IMR-90 (cell line): ENCODE results near the gene SLITRK2. TPM values are rescaled to one million over a fixed set of nuclear protein-coding genes. Genes with fewer than 3 reads are reported as not detected.

Experiments
- ATAC-seq: fragments of 200-7000 bp; cut with Tn5 transposase; 2 replicates; pipeline ENCODE4 v1.9.1; 2020; ENCODE audit warnings: low read depth, mild to moderate bottlenecking, moderate library complexity
- BruUV-seq: library from RNA; stranded (reverse); fragments of 400-500 nt; replicated peaks from 2 replicates; lab custom pipeline; 2021; lab: Mats Ljungman, UMichigan
- CTCF ChIA-PET: fragments of 300-600 bp; formaldehyde crosslinking; extraction: SDS; loops from one replicate; lab custom pipeline; 2021; ENCODE audit warnings: antibody characterized with exemption; lab: Yijun Ruan, JAX
- POLR2A ChIA-PET: fragments of 300-600 bp; sonication (Branson Sonifier 250); formaldehyde crosslinking; loops from one replicate; lab custom pipeline; 2022; ENCODE audit warnings: antibody characterized with exemption; ENCODE audit not compliant: unreplicated experiment; lab: Charles Lee
- DNase-seq: peaks from one replicate; pipeline ENCODE4 v3.0.0; 2013
- H2AFZ ChIP-seq: replicated peaks from 2 replicates; pipeline ENCODE3; 2013; ENCODE audit warnings: low read length, mild to moderate bottlenecking; ENCODE audit not compliant: poor library complexity
- H2AK5ac ChIP-seq: 2 replicates; pipeline ENCODE4 v1.6.1; 2013; ENCODE audit warnings: low read depth, low read length, inconsistent platforms
- H2AK9ac ChIP-seq: replicated peaks from 2 replicates; pipeline ENCODE3; 2013; ENCODE audit warnings: mild to moderate bottlenecking, low read depth, low read length, moderate library complexity; ENCODE audit not compliant: poor library complexity
- H2BK120ac ChIP-seq: 2 replicates; pipeline ENCODE4 v1.6.1; 2013; ENCODE audit warnings: low read depth, low read length, inconsistent platforms
- H2BK15ac ChIP-seq: 3 replicates; pipeline ENCODE4 v1.6.1; 2013; ENCODE audit warnings: low read depth, low read length, inconsistent platforms
- H2BK20ac ChIP-seq: 2 replicates; pipeline ENCODE4 v1.6.1; 2013; ENCODE audit warnings: low read depth, mild to moderate bottlenecking, inconsistent platforms, low read length, moderate library complexity
- H2BK5ac ChIP-seq: 2 replicates; pipeline ENCODE4 v1.6.1; 2013; ENCODE audit warnings: mild to moderate bottlenecking, low read depth, low read length, inconsistent platforms; ENCODE audit not compliant: poor library complexity, severe bottlenecking
- H3K14ac ChIP-seq: replicated peaks from 2 replicates; pipeline ENCODE4 v1.6.1; 2013; ENCODE audit warnings: low read depth, low read length, inconsistent platforms
- H3K18ac ChIP-seq: 2 replicates; pipeline ENCODE4 v1.6.1; 2013; ENCODE audit warnings: low read depth, low read length, control low read depth
- H3K23ac ChIP-seq: 2 replicates; pipeline ENCODE4 v1.6.1; 2013; ENCODE audit warnings: low read depth, low read length, inconsistent platforms
- H3K27ac ChIP-seq: 2 replicates; pipeline ENCODE4 v1.5.1; 2013; ENCODE audit warnings: mild to moderate bottlenecking, control low read depth, low read length; ENCODE audit not compliant: insufficient read depth
- H3K27me3 ChIP-seq: 2 replicates; pipeline ENCODE4 v1.6.1; 2013; ENCODE audit warnings: low read length; ENCODE audit not compliant: control insufficient read depth, insufficient read depth
- H3K36me3 ChIP-seq: 2 replicates; pipeline ENCODE4 v1.6.1; 2013; ENCODE audit warnings: low read length, mixed read lengths; ENCODE audit not compliant: control insufficient read depth, insufficient read depth
- H3K4ac ChIP-seq: 2 replicates; pipeline ENCODE4 v1.6.1; 2013; ENCODE audit warnings: low read depth, low read length, inconsistent platforms
- H3K4me1 ChIP-seq: 2 replicates; pipeline ENCODE4 v1.6.1; 2013; ENCODE audit warnings: low read length, mixed read lengths; ENCODE audit not compliant: control insufficient read depth, insufficient read depth
- H3K4me2 ChIP-seq: 2 replicates; pipeline ENCODE4 v1.6.1; 2013; ENCODE audit warnings: low read depth, mild to moderate bottlenecking, control low read depth, low read length, moderate library complexity
- H3K4me3 ChIP-seq: 2 replicates; pipeline ENCODE4 v1.5.1; 2013; ENCODE audit warnings: low read depth, mild to moderate bottlenecking, control low read depth, low read length, moderate library complexity; ENCODE audit not compliant: insufficient read depth
- H3K56ac ChIP-seq: 2 replicates; pipeline ENCODE4 v1.6.1; 2013; ENCODE audit warnings: low read length, inconsistent platforms; ENCODE audit not compliant: insufficient read depth; ENCODE audit errors: extremely low read depth
- H3K79me1 ChIP-seq, 2 experiments: 2 replicates each; pipeline ENCODE4 v1.6.1; 2013; ENCODE audit warnings: low read length in 2 of 2, inconsistent platforms in 1 of 2, low read depth in 1 of 2
- H3K9ac ChIP-seq: 2 replicates; pipeline ENCODE4 v1.6.1; 2013; ENCODE audit warnings: low read depth, low read length, control low read depth
- H3K9me1 ChIP-seq: 2 replicates; pipeline ENCODE4 v1.6.1; 2013; ENCODE audit warnings: low read length, inconsistent platforms; ENCODE audit not compliant: insufficient read depth
- H3K9me3 ChIP-seq: 2 replicates; pipeline ENCODE4 v1.6.1; 2013; ENCODE audit warnings: low read length; ENCODE audit not compliant: control insufficient read depth, insufficient read depth
- H4K20me1 ChIP-seq: 2 replicates; pipeline ENCODE4 v1.6.1; 2013; ENCODE audit warnings: low read length, inconsistent platforms; ENCODE audit not compliant: insufficient read depth
- H4K5ac ChIP-seq: 2 replicates; pipeline ENCODE4 v1.6.1; 2013; ENCODE audit warnings: mild to moderate bottlenecking, low read depth, low read length, control low read depth
- H4K8ac ChIP-seq, 2 experiments: 2 replicates each; pipeline ENCODE4 v1.6.1; 2013; ENCODE audit warnings: low read depth in 2 of 2, low read length in 2 of 2, control low read depth in 1 of 2, inconsistent platforms in 1 of 2
- H4K91ac ChIP-seq: 2 replicates; pipeline ENCODE4 v1.6.1; 2013; ENCODE audit warnings: low read depth, low read length, inconsistent platforms; ENCODE audit not compliant: insufficient read depth
- CEBPB ChIP-seq: IDR thresholded peaks from 2 replicates; pipeline ENCODE4 v1.6.1; 2012; ENCODE audit warnings: low read depth, low read length, improper control_type of control experiment
- CTCF ChIP-seq: conservative IDR thresholded peaks from 2 replicates; pipeline ENCODE4 v1.5.1; 2012; ENCODE audit warnings: mild to moderate bottlenecking, low read depth, low read length, improper control_type of control experiment
- ELK1 ChIP-seq: fragments of 150-350 bp; IDR thresholded peaks from 2 replicates; pipeline ENCODE4 v1.6.1; 2016; ENCODE audit warnings: low read depth, mild to moderate bottlenecking, low read length, moderate library complexity, borderline replicate concordance
- NFE2L2 ChIP-seq: fragments of 150-350 bp; IDR thresholded peaks from 2 replicates; pipeline ENCODE4 v1.6.1; 2016; ENCODE audit warnings: low read depth, mild to moderate bottlenecking, low read length
- RAD21 ChIP-seq: IDR thresholded peaks from 2 replicates; pipeline ENCODE4 v1.6.1; 2012; ENCODE audit warnings: low read length, improper control_type of control experiment
- SMC3 ChIP-seq: fragments of 150-350 bp; IDR thresholded peaks from 2 replicates; pipeline ENCODE4 v1.6.1; 2016; ENCODE audit warnings: low read depth, mild to moderate bottlenecking, antibody characterized with exemption, low read length, moderate library complexity
- USF2 ChIP-seq: fragments of 150-350 bp; IDR thresholded peaks from 2 replicates; pipeline ENCODE4 v1.6.1; 2017; ENCODE audit warnings: mild to moderate bottlenecking, antibody characterized with exemption, low read length, low read depth
- WGBS, 2 experiments: methylation state at CpG; one replicate each; pipeline versions ENCODE4 v1.1.5 to v1.1.7; 2013; ENCODE audit warnings: missing lambda C conversion rate in 2 of 2; ENCODE audit not compliant: insufficient read length in 1 of 2; ENCODE audit errors: extremely low coverage in 2 of 2; 5-methylcytosine and 5-hydroxymethylcytosine counted together
- dilution Hi-C: fragments of 300-500 bp; cut with HindIII; formaldehyde crosslinking; loops from one replicate; pipeline ENCODE4 v1.14.3; 2018; ENCODE audit warnings: low sequenced_read_pairs; ENCODE audit not compliant: unreplicated experiment
- in situ Hi-C: fragments of 300-500 bp; cut with MboI; formaldehyde crosslinking; loops from 3 replicates; pipeline ENCODE4 v1.14.3; 2019; ENCODE audit warnings: low sequenced_read_pairs, inconsistent platforms, mixed read lengths
- intact Hi-C: fragments of 100-400 bp; cut with micrococcal nuclease; formaldehyde crosslinking; loops from 2 replicates; pipeline ENCODE4 v1.10.0; 2022
- polyA plus RNA-seq, 3 experiments: library from polyadenylated mRNA; depleted of rRNA; stranded (reverse); fragments of >200 nt; gene quantifications; 2 replicates each; pipeline ENCODE4 v1.2.3, GENCODE V29; 2012; ENCODE audit warnings: low replicate concordance in 1 of 3
- total RNA-seq: library from RNA; depleted of rRNA; stranded (reverse); fragments of >200 nt; gene quantifications from 2 replicates; pipeline ENCODE4 v1.2.3, GENCODE V29; 2012

SLITRK2 gene
- total and polyA plus RNA-seq, 2 of the 4 experiments (the other 2 are of a cell fraction) = not detected

- TF ChIP-seq CTCF (peak; percentile 27; the same call in 1 of the 2 replicates), SMC3 (no peak), USF2 (no peak), CEBPB (no peak), ELK1 (no peak), NFE2L2 (no peak), RAD21 (no peak)
- Histone ChIP-seq H2AFZ (no peak overlapping the region), H3K9me3 (peaks cover 2% of the 10 kb centered on the region; the same call in 1 of the 2 replicates), H3K23ac (no peak overlapping the region), H3K27ac (no peak overlapping the region), H3K4me1 (no peaks in the 10 kb centered on the region), H3K27me3 (no peaks in the 10 kb centered on the region), H3K9ac (no peak overlapping the region), H4K91ac (no peak overlapping the region), H3K4ac (no peak overlapping the region), H4K8ac (no peak overlapping the region), H2AK5ac (no peak overlapping the region), H2BK5ac (no peak overlapping the region), H4K5ac (no peak overlapping the region), H2BK120ac (no peak overlapping the region), H2AK9ac (no peak overlapping the region), H3K56ac (no peak overlapping the region), H3K79me1 (no peaks in the 10 kb centered on the region), H2BK15ac (no peak overlapping the region), H3K36me3 (no peaks in the 10 kb centered on the region), H3K14ac (no peak overlapping the region), H4K20me1 (no peaks in the 10 kb centered on the region), H3K18ac (no peak overlapping the region), H3K4me2 (no peak overlapping the region), H3K4me3 (no peak overlapping the region), H3K9me1 (no peaks in the 10 kb centered on the region), H2BK20ac (no peak overlapping the region)
- intact Hi-C loops (no loop called here), in situ Hi-C loops (no loop called here), dilution Hi-C loops (no loop called here)
- ChIA-PET POLR2A (no interaction called here), CTCF (interaction anchor here (0.7 kb wide), 1 partner anchor 466 kb away, joined by 3 read pairs; no protein-coding TSS in a partner anchor)
- ATAC-seq (no peak), DNase-seq (no peak)
- no TSS peak for BruUV-seq
- WGBS, 2 experiments = no CpG with 5 or more reads among the region's 4 CpGs
Measured at GRCh38 chrX:145825896-145826295, 8.3 kb downstream of the SLITRK2 start.
